GM23248 (cell line): ENCODE measurements around the gene SALL3.

ENCODE experiments used
- EZH2 ChIP-seq: fragments of 200-600 bp; sonication (generic); IDR thresholded peaks from 2 replicates; pipeline ENCODE4 v1.6.1; 2018; ENCODE audit warnings: antibody characterized with exemption, mild to moderate bottlenecking; ENCODE audit not compliant: insufficient read depth, poor library complexity, severe bottlenecking
- EZH2phosphoT487 ChIP-seq: fragments of 200-600 bp; sonication (generic); IDR thresholded peaks from 2 replicates; pipeline ENCODE4 v1.6.1; 2018; ENCODE audit warnings: antibody characterized with exemption, moderate library complexity, mild to moderate bottlenecking, low read depth; ENCODE audit not compliant: insufficient read depth

- TF ChIP-seq EZH2 (no peak), EZH2phosphoT487 (no peak)
Observed at GRCh38 chr18:78993014-78993926, 13.7 kb downstream of the SALL3 start.
